Activated T-helper 1 cell treated with anti-CD3 and anti-CD28 coated beads, Interleukin-12 subunit alpha, Interleukin-12 subunit beta, Interleukin-2, Interleukin-4 antibody, amounts not matched to agents 30 ng/mL and 10 ng/mL and 1 ng/mL, durations not matched to agents 14 hours and 24 hours and 36 hours (primary cell): ENCODE data around the gene ZNF574. TPM values are rescaled to one million over a fixed set of nuclear protein-coding genes. Genes with fewer than 3 reads are reported as not detected.

Source experiments
- DNase-seq: peaks from one replicate; pipeline ENCODE4 v3.0.0; 2021; ENCODE audit warnings: low spot score
- H3K27ac Mint-ChIP-seq: one replicate; pipeline ENCODE4 v1.8.0; 2021; ENCODE audit warnings: mild to moderate bottlenecking, mixed read lengths
- H3K27me3 Mint-ChIP-seq: one replicate; pipeline ENCODE4 v1.8.0; 2022; ENCODE audit warnings: mild to moderate bottlenecking, moderate library complexity, mixed read lengths; ENCODE audit not compliant: insufficient read depth
- H3K36me3 Mint-ChIP-seq: one replicate; pipeline ENCODE4 v1.8.0; 2021; ENCODE audit warnings: low read depth, mixed read lengths
- H3K4me1 Mint-ChIP-seq: one replicate; pipeline ENCODE4 v1.8.0; 2021; ENCODE audit warnings: low read depth, mixed read lengths
- H3K4me3 Mint-ChIP-seq: one replicate; pipeline ENCODE4 v1.8.0; 2021; ENCODE audit warnings: mild to moderate bottlenecking, moderate library complexity, mixed read lengths
- H3K9me3 Mint-ChIP-seq: one replicate; pipeline ENCODE4 v1.8.0; 2021; ENCODE audit warnings: mixed read lengths
- intact Hi-C: fragments of 100-400 bp; cut with micrococcal nuclease; formaldehyde crosslinking; loops from one replicate; pipeline ENCODE4 v1.15.1; 2024
- total RNA-seq: library from RNA; stranded (reverse); gene quantifications from 2 replicates; pipeline ENCODE4 v1.2.3, GENCODE V29; 2022

Gene ZNF574
- total RNA-seq, 1 donor from 2014 or later = 17.8 TPM

DNA sequence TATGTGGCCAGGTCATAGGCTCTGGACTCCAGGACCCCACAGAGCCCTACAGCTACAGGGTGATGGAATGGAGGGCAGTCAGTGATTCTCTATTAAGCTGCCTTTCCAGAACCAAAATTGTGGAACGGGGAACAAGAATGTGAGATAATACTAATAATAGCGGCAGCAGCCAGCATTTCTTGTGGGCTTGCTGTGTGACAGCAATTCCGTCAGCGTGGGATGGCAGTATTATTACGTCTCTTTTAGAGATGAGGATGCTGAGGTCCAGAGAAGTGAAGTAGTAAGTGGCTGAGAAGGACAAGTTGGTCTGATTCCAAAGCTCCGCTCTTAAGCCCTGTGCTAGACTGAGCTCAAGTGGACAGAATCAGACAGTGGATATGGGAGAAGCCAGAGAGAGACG lies 30.4 kb upstream of the ZNF574 start:
- no peak overlapping the region for H3K4me3 Mint-ChIP-seq
- no peak for DNase-seq
- H3K4me1 Mint-ChIP-seq = peaks cover 7% of the 10 kb centered on the region
- peaks cover 6% of the 10 kb centered on the region for H3K27me3 Mint-ChIP-seq
- H3K27ac Mint-ChIP-seq = no peak overlapping the region
- no peaks in the 10 kb centered on the region for H3K36me3 Mint-ChIP-seq
- intact Hi-C loops = no loop called here
- no peaks in the 10 kb centered on the region for H3K9me3 Mint-ChIP-seq

GRCh38 chr19:42048992-42049391 lies 27.0 kb upstream of the ZNF574 start:
- Mint-ChIP-seq H3K36me3 (no peaks in the 10 kb centered on the region), H3K27me3 (peaks cover 6% of the 10 kb centered on the region), H3K4me3 (peak overlapping the region; percentile 0), H3K9me3 (no peaks in the 10 kb centered on the region), H3K4me1 (peaks cover 17% of the 10 kb centered on the region), H3K27ac (no peak overlapping the region)
- no peak for DNase-seq
- intact Hi-C loops = no loop called here

- intact Hi-C loops = no loop called here
- H3K9me3 Mint-ChIP-seq = no peaks in the 10 kb centered on the region
- no peak for DNase-seq
- H3K4me3 Mint-ChIP-seq = no peak overlapping the region
- H3K4me1 Mint-ChIP-seq = peaks cover 17% of the 10 kb centered on the region
- H3K27me3 Mint-ChIP-seq = peaks cover 4% of the 10 kb centered on the region
- no peak overlapping the region for H3K27ac Mint-ChIP-seq
- H3K36me3 Mint-ChIP-seq = no peaks in the 10 kb centered on the region
Observed at GRCh38 chr19:42051166-42052115, 24.5 kb upstream of the ZNF574 start.

DNA sequence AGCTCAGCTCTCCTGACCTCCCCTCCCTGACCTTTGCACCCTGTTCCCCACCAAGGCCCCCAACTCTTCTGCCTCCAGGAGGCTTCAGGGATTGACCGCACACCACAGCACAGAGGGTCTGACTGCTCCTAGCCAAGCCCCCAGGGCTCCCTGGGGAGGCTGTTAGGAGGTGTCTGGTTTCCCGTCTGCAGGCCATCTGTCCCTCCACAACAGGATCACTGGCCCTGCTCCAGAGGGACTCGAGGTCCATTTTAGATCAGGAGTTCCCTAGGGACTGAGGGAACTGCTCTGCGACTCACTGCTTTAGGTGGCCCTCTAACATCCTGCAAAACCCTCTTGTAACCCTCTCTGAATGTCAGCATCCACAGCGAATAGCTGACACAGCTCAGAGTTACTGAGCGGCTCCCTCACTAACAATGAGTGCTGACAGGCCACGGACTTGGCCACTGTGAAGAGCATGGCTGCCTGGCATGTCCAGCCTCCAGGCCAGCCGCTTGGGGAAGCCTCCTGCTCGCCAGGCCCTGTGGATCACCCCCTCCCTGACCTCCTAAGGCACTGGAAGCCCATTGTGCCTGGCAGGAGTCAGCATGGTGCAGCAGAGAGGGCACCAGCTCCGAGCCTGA lies 23.6 kb upstream of the ZNF574 start:
- H3K9me3 Mint-ChIP-seq = no peaks in the 10 kb centered on the region
- no peaks in the 10 kb centered on the region for H3K36me3 Mint-ChIP-seq
- H3K27me3 Mint-ChIP-seq = peaks cover 4% of the 10 kb centered on the region
- peaks cover 17% of the 10 kb centered on the region for H3K4me1 Mint-ChIP-seq
- no peak overlapping the region for H3K4me3 Mint-ChIP-seq
- H3K27ac Mint-ChIP-seq = no peak overlapping the region
- DNase-seq = no peak
- intact Hi-C loops = no loop called here

DNA sequence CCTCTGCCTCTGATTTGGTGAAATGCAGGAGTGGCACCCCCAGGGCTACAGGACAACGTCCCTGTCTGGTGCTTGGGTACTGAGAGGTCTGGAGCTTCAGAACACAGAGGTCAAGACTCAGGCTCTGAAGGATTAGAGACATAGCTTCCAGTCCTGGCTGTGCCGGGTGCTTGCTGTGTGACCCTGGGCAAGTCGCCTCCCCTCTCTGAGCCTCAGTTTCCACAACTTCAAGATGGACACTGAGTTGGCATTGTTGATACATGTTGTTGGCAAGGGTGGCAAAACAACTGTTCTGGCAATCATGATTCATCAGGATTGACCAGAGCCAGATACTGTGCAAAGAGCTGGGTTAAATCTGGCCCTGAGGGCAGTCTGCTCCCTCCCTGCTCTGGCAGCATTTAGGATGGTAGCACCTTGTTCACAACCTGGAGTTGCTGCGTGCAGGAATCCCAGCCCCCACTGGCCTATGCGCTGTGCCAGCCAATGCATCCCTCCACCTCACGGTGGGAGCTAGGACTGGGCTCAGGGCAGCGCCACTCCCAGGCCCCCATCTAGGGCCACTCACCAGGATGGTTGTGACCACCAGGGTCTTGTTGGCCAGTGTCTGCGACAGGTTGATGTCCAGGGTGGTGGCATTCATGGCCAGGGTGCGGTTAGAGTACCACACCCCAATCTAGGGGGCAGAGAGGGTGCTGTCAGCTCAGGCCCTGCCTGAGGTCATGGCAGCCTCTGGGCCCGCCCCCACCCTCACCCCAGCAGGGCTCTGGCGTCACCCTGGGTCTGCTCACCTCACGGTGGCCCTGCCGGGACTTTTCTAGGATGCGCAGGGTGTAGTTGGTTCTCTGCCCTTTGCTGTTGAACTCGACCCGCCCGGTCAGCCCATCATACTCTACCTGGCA lies 22.7 kb upstream of the ZNF574 start:
- peaks cover 17% of the 10 kb centered on the region for H3K4me1 Mint-ChIP-seq
- H3K9me3 Mint-ChIP-seq = no peaks in the 10 kb centered on the region
- H3K36me3 Mint-ChIP-seq = no peaks in the 10 kb centered on the region
- intact Hi-C loops = no loop called here
- no peak for DNase-seq
- no peak overlapping the region for H3K4me3 Mint-ChIP-seq
- H3K27me3 Mint-ChIP-seq = peaks cover 3% of the 10 kb centered on the region
- no peak overlapping the region for H3K27ac Mint-ChIP-seq

DNA sequence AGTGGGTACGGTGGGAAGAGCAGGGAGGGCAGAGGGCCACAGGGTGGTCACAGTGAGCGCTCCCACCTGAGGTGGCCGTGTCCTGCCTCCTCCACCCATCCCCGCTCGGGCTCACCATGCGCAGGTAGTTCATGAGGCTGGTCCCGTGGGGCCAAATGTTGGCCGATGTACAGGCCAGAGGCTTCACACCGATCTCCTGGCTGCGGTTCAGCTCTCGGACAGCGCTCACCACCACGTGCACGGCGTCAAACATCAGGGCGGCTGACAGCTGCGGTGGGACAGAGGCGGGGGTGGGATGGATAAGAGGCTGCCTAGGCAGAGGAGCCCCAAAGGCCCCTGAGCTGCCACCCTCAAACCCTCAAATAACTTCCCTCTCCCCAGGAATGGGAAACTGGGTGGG lies 21.8 kb upstream of the ZNF574 start:
- intact Hi-C loops = no loop called here
- DNase-seq = no peak
- H3K27me3 Mint-ChIP-seq = peaks cover 3% of the 10 kb centered on the region
- H3K4me3 Mint-ChIP-seq = no peak overlapping the region
- H3K36me3 Mint-ChIP-seq = no peaks in the 10 kb centered on the region
- no peak overlapping the region for H3K27ac Mint-ChIP-seq
- H3K4me1 Mint-ChIP-seq = peaks cover 13% of the 10 kb centered on the region
- H3K9me3 Mint-ChIP-seq = no peaks in the 10 kb centered on the region

DNA sequence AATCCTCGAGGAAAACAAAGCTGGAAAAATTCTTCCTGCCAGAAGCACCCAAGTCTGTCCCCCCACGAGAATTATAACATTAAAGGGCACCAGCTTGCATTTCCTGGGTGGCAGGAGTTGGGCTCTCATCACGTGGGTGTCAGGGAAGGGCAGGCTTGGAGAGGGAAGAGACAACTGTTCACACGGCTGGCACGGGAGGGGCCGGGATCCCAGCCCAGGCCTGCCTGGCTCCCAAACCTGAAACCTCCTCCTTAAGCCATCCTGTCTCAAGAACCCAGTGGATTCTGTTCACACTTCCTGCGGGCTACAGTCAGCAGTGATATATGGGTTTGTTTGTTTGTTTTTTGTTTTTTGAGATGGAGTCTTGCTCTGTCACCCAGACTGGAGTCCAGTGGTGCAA lies 18.1 kb upstream of the ZNF574 start:
- H3K27me3 Mint-ChIP-seq = peaks cover 3% of the 10 kb centered on the region
- intact Hi-C loops = no loop called here

DNA sequence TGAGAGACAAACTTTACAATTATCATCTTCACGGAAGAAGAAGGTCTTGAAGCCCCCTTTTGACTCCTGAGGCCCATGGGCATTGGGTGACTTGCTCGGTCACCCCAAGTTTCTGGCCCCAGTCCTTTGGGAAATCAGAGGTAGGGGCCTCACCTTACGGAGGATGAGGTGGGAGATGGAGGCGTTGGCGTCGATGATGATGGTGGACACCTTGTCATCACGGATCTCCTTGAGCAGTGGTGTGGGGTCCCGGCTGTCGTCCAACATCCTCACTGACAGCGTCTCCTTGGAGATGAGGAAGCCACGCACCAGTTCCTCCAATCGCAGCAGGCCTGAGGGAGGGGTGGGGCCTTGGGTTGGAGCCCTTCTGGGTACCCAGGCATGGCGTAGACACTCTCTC lies 16.8 kb upstream of the ZNF574 start:
- H3K9me3 Mint-ChIP-seq = no peaks in the 10 kb centered on the region
- no peak for DNase-seq
- H3K4me1 Mint-ChIP-seq = no peaks in the 10 kb centered on the region
- peaks cover 3% of the 10 kb centered on the region for H3K27me3 Mint-ChIP-seq
- H3K4me3 Mint-ChIP-seq = no peak overlapping the region
- intact Hi-C loops = no loop called here
- no peaks in the 10 kb centered on the region for H3K36me3 Mint-ChIP-seq
- no peak overlapping the region for H3K27ac Mint-ChIP-seq

More for the DNA sequence above, 18.1 kb upstream of the ZNF574 start:
- no peak for DNase-seq
- Mint-ChIP-seq H3K4me3 (no peak overlapping the region), H3K36me3 (no peaks in the 10 kb centered on the region), H3K27ac (no peak overlapping the region), H3K9me3 (no peaks in the 10 kb centered on the region), H3K4me1 (no peaks in the 10 kb centered on the region)

DNA sequence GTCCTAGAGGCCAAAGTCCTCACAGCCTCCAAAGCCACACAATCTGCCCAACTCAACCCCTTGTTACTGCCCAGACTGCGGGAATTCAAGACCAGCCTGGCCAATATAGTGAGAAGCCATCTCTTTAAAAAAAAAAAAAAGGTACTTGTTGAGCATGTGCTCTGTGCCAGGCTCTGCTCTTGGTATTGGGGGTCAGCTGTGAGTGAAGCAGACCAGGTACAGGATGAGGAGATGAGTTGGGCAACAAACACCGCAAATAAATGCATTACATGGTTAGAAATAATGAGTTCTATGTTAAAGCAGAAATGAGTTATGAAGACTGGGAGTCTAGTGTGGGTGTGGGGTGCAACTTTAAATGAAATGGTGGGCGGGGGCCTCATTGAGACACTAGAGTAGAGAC lies 15.8 kb upstream of the ZNF574 start:
- Mint-ChIP-seq H3K9me3 (no peaks in the 10 kb centered on the region), H3K36me3 (no peaks in the 10 kb centered on the region)
- intact Hi-C loops = no loop called here

DNA sequence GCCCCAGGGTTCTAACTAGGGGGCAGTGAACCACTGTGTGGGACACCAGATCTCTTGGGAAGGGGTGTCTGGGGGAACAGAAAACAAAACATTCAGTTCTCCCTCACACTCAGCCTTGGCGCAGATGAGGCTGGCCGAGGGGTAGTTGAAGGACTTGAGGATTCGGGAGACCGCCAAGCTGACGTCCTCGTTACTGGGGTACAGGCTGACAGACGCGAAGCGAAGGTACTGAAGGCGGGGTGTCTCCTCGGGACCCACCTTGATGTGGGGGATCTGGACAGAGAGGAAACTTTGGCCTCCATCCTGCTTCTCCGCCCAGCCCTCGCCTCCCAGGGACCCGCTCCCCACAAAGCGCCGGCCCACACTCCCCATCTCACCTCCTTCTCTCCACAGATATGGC lies 13.6 kb upstream of the ZNF574 start:
- no peaks in the 10 kb centered on the region for H3K9me3 Mint-ChIP-seq
- DNase-seq = no peak
- no peak overlapping the region for H3K4me3 Mint-ChIP-seq
- no peaks in the 10 kb centered on the region for H3K27me3 Mint-ChIP-seq
- intact Hi-C loops = no loop called here
- no peaks in the 10 kb centered on the region for H3K36me3 Mint-ChIP-seq
- H3K27ac Mint-ChIP-seq = no peak overlapping the region
- no peaks in the 10 kb centered on the region for H3K4me1 Mint-ChIP-seq

More for the DNA sequence above, 15.8 kb upstream of the ZNF574 start:
- Mint-ChIP-seq H3K4me1 (no peaks in the 10 kb centered on the region), H3K27me3 (peaks cover 3% of the 10 kb centered on the region), H3K4me3 (no peak overlapping the region), H3K27ac (no peak overlapping the region)
- DNase-seq = no peak

DNA sequence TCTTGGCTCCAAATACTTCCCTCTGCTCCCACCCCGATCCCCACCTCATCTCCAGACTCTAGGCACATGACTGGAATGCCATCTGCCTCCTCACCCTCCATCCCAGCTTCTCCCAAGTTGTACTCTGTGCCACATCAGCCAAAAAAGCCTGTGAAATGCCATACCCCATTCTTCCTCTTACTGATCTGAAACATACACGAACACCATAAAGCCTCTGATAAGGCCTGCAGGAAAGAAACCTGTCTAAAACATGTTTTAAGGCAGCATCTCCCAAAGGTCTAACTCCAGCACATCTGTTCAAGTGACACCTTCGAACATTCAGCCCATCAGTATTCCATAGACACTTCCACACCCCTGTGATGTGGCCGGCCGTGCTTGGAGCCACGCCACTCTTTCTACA lies 11.5 kb upstream of the ZNF574 start:
- no peak overlapping the region for H3K27ac Mint-ChIP-seq
- H3K27me3 Mint-ChIP-seq = no peaks in the 10 kb centered on the region
- no peaks in the 10 kb centered on the region for H3K36me3 Mint-ChIP-seq
- DNase-seq = no peak
- intact Hi-C loops = no loop called here
- no peak overlapping the region for H3K4me3 Mint-ChIP-seq
- no peaks in the 10 kb centered on the region for H3K9me3 Mint-ChIP-seq
- H3K4me1 Mint-ChIP-seq = no peaks in the 10 kb centered on the region

GRCh38 chr19:42065051-42065450 lies 10.9 kb upstream of the ZNF574 start:
- no peak for DNase-seq
- Mint-ChIP-seq H3K27me3 (no peaks in the 10 kb centered on the region), H3K36me3 (no peaks in the 10 kb centered on the region), H3K4me3 (no peak overlapping the region), H3K9me3 (no peaks in the 10 kb centered on the region), H3K27ac (no peak overlapping the region), H3K4me1 (no peaks in the 10 kb centered on the region)
- intact Hi-C loops = no loop called here

DNA sequence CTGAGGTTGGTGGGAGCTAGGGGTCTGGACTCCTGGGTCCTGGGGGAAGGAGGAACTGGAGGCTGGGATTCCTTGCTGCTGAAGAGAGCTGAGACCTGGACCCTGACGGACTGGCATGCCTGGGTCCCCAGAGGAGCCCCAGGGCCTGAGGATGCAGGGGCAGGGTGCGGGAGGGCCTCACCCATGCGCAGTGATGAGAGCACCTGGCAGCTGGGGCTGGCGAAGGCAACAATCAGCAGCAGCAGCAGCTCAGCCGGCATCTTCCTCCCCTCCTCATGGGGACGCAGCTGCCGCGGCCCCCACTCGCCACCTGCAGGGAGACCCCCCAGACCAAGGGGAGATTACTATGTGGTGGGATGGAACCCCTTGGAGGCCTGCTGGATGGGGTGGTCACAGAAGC lies 10.5 kb upstream of the ZNF574 start:
- Mint-ChIP-seq H3K4me1 (no peaks in the 10 kb centered on the region), H3K36me3 (no peaks in the 10 kb centered on the region), H3K9me3 (no peaks in the 10 kb centered on the region), H3K4me3 (no peak overlapping the region), H3K27ac (no peak overlapping the region), H3K27me3 (peaks cover 2% of the 10 kb centered on the region)
- no peak for DNase-seq
- intact Hi-C loops = no loop called here
